ENCODE data around the gene PRKRA.

DNA sequence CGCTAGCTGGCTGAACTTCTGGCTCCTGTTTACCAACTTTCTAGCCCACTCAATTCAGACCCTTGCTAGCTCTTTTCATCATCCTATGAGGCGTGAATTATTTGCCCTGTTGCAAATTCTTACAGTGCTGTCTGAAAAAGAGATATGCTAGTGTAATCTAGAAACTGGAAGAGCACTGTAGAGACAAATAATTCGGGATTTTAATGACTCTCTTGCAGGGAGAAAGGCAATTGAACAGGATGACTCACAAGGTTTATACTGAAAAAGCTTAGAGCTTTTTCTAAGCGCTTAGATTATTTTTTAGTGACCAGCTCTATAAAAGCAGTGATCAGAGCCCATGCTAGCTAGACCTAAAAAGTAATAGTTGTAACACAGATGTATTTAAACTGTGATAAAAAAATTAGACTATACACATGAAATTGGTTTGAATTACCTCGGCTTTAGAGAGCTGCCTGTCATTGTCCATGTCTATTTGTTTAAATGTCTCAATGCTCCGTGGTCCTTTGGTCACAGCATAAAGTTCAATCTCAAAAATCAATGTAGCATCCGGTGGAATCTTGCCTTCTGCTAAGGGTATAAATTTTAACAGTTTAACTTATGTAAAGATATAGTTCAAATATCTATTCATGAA lies 18.4 kb upstream of the PRKRA start:
- TF ChIP-seq, protein P1, sequence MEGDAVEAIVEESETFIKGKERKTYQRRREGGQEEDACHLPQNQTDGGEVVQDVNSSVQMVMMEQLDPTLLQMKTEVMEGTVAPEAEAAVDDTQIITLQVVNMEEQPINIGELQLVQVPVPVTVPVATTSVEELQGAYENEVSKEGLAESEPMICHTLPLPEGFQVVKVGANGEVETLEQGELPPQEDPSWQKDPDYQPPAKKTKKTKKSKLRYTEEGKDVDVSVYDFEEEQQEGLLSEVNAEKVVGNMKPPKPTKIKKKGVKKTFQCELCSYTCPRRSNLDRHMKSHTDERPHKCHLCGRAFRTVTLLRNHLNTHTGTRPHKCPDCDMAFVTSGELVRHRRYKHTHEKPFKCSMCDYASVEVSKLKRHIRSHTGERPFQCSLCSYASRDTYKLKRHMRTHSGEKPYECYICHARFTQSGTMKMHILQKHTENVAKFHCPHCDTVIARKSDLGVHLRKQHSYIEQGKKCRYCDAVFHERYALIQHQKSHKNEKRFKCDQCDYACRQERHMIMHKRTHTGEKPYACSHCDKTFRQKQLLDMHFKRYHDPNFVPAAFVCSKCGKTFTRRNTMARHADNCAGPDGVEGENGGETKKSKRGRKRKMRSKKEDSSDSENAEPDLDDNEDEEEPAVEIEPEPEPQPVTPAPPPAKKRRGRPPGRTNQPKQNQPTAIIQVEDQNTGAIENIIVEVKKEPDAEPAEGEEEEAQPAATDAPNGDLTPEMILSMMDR (IDR thresholded peaks at IDR 0.05 in 2 of 3, conservative IDR thresholded peaks at IDR 0.05 in 1 of 3; ENCODE audit: borderline replicate concordance in 1 of 3, insufficient read depth in 1 of 3, low read depth in 2 of 3, low read length in 2 of 3) = no peak
- TF ChIP-seq POLR2A (IDR thresholded peaks at IDR 0.05; ENCODE audit: borderline replicate concordance, extremely low read depth, insufficient read depth, insufficient read length) = no peak
- TF ChIP-seq SP1 (IDR thresholded peaks at IDR 0.05; ENCODE audit: low read depth) = no peak
- TF ChIP-seq EZH2 (IDR thresholded peaks at IDR 0.05) = no peak
- no peak for TF ChIP-seq EZH2phosphoT487 (IDR thresholded peaks at IDR 0.05; ENCODE audit: borderline replicate concordance)
- no peak for TF ChIP-seq TCF7L2 (IDR thresholded peaks at IDR 0.05; ENCODE audit: borderline replicate concordance, extremely low read depth, insufficient read depth, insufficient read length)
- TF ChIP-seq REST (IDR thresholded peaks at IDR 0.05; ENCODE audit: low read depth) = no peak
- TF ChIP-seq POLR2AphosphoS5 (IDR thresholded peaks at IDR 0.05; ENCODE audit: low read depth, low read length) = no peak
- no peak for TF ChIP-seq CEBPB (IDR thresholded peaks at IDR 0.05; ENCODE audit: low read depth)
- TF ChIP-seq RAD21 (IDR thresholded peaks at IDR 0.05; ENCODE audit: low read depth) = no peak
- TF ChIP-seq MAX (IDR thresholded peaks at IDR 0.05) = no peak
- TF ChIP-seq, protein P2, sequence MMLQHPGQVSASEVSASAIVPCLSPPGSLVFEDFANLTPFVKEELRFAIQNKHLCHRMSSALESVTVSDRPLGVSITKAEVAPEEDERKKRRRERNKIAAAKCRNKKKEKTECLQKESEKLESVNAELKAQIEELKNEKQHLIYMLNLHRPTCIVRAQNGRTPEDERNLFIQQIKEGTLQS (IDR thresholded peaks at IDR 0.05) = no peak
- TF ChIP-seq ELF1 (IDR thresholded peaks at IDR 0.05; ENCODE audit: borderline replicate concordance, low read depth) = no peak
- TF ChIP-seq ZFX (IDR thresholded peaks at IDR 0.05) = no peak
